AG04449 (cell line): ENCODE results near the gene KASH5.

ENCODE experiments used
- CTCF ChIA-PET: fragments of 350-600 bp; formaldehyde crosslinking; extraction: SDS; loops from one replicate; lab custom pipeline; 2021; ENCODE audit warnings: antibody characterized with exemption; lab: Yijun Ruan, JAX
- POLR2A ChIA-PET: fragments of 400-600, 350-600 bp; formaldehyde crosslinking; extraction: SDS; loops from one replicate; lab custom pipeline; 2020; ENCODE audit warnings: antibody characterized with exemption, inconsistent platforms; lab: Yijun Ruan, JAX
- DNase-seq: peaks from one replicate; pipeline ENCODE4 v3.0.0-alpha.2; 2010; ENCODE audit warnings: low read depth, low spot score
- H3K4me3 ChIP-seq: 2 replicates; pipeline ENCODE4 v1.5.1; 2011; ENCODE audit warnings: low read depth, mild to moderate bottlenecking, control low read depth, low read length
- TF ChIP-seq, protein P1 (sequence below): IDR thresholded peaks from one replicate; pipeline ENCODE4 v1.5.1; 2011; ENCODE audit warnings: mild to moderate bottlenecking, moderate library complexity, low read length, control low read depth, inconsistent platforms; ENCODE audit not compliant: insufficient read depth; ENCODE audit errors: missing control alignments

KASH5 gene

DNA sequence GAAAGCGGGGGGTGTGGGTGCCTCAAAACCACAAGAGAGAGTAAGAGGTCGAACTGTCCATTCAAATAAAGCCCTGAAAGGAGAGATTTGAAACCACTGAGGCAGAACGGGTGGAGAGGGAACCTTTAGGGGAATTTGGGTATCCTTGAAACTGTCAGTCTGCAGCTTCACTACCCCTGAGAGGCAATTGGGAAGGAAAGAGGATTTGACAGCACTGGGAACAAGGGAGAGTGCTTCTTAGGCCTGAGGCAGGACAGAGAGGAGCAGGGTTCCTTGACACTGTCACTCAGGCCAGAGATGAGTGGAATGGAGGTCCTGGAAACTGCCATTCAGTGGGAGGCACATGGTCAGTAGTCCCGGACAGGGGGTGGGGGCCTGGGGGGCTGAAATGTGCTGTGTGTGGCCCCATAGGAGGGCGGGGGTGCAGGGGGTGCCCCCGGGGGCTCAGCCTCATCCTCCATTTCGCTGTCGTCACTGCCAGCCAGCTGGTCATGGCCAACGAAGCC, 42.2 kb downstream of the KASH5 start:
- ChIA-PET CTCF (interaction anchor here (1.7 kb wide), 2 partner anchors 11 to 38 kb away, joined by 5 to 7 read pairs; partner anchors contain the start of gene SLC17A7), POLR2A (no interaction called here)
- TF ChIP-seq, protein P1, sequence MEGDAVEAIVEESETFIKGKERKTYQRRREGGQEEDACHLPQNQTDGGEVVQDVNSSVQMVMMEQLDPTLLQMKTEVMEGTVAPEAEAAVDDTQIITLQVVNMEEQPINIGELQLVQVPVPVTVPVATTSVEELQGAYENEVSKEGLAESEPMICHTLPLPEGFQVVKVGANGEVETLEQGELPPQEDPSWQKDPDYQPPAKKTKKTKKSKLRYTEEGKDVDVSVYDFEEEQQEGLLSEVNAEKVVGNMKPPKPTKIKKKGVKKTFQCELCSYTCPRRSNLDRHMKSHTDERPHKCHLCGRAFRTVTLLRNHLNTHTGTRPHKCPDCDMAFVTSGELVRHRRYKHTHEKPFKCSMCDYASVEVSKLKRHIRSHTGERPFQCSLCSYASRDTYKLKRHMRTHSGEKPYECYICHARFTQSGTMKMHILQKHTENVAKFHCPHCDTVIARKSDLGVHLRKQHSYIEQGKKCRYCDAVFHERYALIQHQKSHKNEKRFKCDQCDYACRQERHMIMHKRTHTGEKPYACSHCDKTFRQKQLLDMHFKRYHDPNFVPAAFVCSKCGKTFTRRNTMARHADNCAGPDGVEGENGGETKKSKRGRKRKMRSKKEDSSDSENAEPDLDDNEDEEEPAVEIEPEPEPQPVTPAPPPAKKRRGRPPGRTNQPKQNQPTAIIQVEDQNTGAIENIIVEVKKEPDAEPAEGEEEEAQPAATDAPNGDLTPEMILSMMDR: no peak
- no peak for DNase-seq
- no peak overlapping the region for H3K4me3 ChIP-seq

DNA sequence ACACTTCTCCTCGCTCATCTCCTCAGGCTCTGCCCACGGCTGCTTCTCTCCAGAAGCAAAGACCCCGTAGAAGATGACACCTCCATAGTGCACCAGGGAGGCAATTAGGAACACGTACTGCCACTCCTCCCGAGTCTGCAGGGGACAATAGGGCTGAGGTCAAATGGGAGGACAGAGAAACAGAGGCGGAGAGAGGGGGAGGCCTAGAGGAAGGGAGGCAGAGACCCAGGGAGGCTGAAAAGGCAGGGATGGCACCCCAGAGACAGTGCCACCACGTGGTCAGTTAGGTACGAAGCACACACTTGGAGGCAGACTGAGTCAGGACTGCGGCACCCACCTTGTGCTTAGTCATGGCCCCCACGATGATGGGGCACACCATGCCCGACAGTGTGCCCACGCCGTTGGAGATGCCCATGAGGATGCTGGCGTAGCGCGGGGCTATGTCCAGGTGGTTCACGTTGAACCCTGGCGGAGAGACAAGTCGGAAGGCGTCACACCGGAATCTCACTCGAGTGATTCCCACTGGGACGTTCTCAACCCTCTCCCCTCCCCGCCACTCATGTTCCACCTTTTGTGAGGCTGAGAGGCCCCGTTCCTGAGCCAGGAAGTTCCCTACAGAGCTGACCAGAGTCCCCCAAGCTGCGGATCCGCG, 42.8 kb downstream of the KASH5 start:
- H3K4me3 ChIP-seq: no peak overlapping the region
- CTCF ChIA-PET: no interaction called here
- TF ChIP-seq, protein P1: peak; percentile 31
- no peak for DNase-seq
- POLR2A ChIA-PET: interaction anchor here (0.6 kb wide), 1 partner anchor 64 kb away, joined by 3 read pairs; no protein-coding TSS in a partner anchor

DNA sequence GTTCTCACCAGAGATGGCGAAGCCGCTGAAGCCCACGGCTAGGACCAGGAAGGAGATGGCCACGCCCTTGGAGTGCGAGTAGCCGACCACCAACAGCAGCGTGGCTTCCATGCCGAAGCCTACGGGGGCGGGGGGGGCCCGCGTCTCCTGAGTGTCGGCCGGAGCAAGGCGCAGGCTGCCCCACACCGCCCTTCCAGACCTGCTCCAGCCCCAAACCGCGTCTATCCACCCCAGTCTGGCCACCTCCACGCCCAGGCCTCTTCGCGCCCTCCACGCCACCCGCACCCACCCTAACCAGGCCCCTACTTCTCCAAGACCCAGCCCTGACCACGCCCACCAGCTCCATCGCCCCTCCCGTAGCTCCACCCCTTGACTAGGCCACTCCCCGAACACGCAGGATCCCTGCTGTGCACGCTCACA, 43.3 kb downstream of the KASH5 start:
- TF ChIP-seq, protein P1: no peak
- DNase-seq: no peak
- ChIA-PET CTCF (no interaction called here), POLR2A (interaction anchor here (0.6 kb wide), 1 partner anchor 65 kb away, joined by 3 read pairs; no protein-coding TSS in a partner anchor)
- H3K4me3 ChIP-seq: no peak overlapping the region

DNA sequence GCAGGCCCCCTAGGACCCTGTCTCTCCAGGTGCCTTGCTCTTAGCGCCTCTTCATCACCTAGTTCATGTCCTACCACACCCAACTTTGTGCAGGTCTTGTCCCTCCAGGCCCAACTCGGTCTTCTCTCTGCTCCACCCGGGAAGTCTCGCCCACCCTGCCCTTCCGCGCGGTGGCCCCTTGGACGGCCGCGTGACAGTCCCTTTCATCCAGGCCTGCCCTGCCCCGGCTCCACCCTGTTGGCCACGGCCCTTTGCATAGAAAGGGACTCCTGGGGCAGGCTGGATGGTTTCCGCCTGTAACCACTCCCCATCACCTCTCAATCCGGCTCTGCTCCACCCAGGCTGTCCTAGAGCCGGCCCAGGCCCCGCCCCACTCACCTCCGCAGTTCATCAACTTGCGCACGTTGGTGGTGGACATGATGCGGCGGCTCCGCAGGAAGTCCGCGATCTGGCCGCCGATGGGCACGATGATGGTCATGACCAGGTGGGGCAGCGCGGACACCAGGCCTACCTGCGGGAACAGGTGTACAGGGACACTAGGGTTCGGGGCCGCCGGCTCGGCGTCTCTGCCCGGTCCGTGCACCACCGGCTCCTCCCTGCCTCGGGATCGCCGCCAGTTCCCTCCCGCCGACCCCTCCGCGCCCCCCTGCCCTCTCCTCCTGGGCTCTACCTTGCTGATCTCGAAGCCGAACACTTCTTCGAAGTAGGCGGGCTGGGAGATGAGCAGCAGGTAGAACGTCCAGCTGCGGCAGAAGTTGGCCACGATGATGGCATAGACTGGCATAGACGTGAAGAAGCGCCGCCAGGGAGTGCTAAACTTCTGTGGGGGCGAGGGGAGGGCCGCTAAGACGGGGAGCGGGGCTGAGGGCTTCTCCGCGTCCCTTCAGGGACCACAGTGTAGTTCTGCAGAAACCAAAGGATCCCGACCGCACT, 44.4 kb downstream of the KASH5 start:
- TF ChIP-seq, protein P1: no peak
- H3K4me3 ChIP-seq: no peak overlapping the region
- ChIA-PET POLR2A (no interaction called here), CTCF (no interaction called here)
- DNase-seq: no peak

DNA sequence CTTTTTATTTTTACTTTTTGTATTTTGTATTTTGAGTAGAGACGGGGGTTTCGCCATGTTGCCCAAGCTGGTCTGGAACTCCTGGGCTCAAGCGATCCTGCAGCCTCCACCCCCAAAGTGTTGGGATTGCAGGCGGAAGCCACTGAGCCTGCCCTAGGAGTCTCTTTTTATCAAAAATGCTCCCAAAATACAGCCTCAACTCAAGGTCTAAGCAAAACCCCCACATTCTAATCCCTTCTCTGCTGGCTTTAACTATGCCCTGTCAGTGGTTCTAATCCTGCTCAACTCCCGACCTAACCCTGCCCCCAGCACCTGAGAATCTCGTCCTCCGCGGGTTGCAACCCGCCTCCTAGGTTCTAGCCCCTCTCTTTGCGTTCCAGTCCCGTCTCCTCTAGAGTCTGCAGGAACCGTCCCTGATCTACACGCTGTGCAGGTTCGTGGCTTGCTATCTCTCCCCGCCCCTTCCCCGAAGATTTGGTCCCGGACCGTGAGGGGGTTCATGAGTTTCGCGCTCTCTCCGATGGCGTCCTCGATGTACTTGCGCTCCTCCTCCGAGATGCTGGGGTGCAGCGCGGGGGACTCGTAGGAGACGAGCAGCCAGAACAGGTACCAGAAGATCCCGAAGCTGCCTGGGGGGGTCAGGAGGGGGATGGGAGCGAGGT, 45.3 kb downstream of the KASH5 start:
- DNase-seq: no peak

More for the DNA sequence above, 45.3 kb downstream of the KASH5 start:
- H3K4me3 ChIP-seq: no peak overlapping the region
- TF ChIP-seq, protein P1: no peak
- ChIA-PET POLR2A (no interaction called here), CTCF (interaction anchor here (1.0 kb wide), 2 partner anchors 10 to 39 kb away, joined by 3 read pairs; no protein-coding TSS in a partner anchor)
